Anterior cingulate cortex (tissue), 58 donors: ENCODE data around the gene UNC119B.

ENCODE experiments used
- DNase-seq, 58 donors: peaks; one replicate each; lab custom pipeline; 2025; lab: John Stamatoyannopoulos, UW

Gene UNC119B

DNA sequence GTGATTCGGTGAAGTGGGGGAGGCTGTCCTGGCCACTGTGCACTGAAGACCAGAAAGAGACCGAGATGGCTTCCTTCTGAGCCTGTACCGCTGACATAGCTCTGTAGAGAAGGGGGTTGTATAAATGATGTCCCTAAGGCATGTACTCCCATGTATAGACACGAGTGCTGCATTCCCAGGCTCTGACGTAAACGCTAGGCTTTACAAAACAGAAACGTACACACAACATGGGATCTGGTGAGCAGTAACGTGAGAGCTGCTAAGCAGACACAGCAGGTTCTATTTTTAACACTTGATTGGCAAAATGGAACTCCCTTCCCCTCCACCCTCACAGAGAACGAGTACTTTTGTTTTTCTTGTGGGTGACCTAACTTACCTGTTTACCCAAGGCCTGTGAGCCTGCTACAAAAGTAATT lies 51.3 kb downstream of the UNC119B start:
- DNase-seq: peak in 4 of 58 donors; percentile 14 to 44 (median 24)

GRCh38 chr12:120762086-120762485 lies 51.8 kb downstream of the UNC119B start:
- no peak for DNase-seq

- no peak for DNase-seq
Observed at GRCh38 chr12:120763250-120763649, 53.0 kb downstream of the UNC119B start.

DNA sequence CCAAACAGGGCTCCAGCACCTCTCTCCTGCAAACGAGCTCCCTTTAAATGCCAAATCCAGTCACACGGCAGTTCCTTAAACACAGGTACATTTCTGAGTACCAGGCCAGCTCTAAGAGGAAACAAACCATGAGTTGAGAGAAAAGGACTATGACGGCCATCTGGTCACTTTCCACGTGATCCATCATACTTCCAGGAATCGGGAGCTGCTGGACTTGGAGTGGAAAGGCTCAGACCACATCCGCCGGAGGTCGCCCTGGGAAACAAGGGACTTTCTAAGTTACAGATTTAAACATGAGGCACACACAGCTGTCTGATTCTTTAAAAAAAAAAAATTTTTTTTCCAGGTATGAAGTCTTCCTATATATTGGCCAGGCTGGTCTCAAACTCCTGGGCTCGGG lies 54.6 kb downstream of the UNC119B start:
- no peak for DNase-seq

GRCh38 chr12:120766566-120766965 lies 56.3 kb downstream of the UNC119B start:
- no peak for DNase-seq

GRCh38 chr12:120767071-120768024 lies 57.1 kb downstream of the UNC119B start:
- DNase-seq: no peak

DNA sequence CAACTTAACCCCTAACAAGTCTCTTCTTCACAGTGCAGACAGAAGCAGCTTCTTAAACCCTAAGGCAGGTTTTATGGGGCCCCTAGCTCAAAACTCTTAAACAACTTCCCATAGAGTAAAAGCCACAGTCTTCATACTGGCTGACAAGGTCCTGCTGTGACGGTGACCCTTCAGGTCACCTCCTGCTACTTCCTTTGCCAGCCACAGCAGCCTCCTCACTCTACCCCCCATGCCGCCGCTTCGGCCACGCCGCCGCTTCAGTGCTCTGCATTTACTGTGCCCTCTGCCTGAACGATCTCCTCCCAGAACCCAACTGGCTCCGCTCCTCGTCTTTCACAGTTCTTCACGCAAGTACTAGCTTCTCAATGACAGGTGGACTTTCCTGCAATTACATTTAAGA lies 60.8 kb downstream of the UNC119B start:
- no peak for DNase-seq
